ENCODE results near the gene LDLR. TPM values are rescaled to one million over a fixed set of nuclear protein-coding genes. Genes with fewer than 3 reads are reported as not detected.

The LDLR gene
- total and polyA plus RNA-seq, 2 donors from 2014 or later, result 17.6 to 42.4 TPM

DNA sequence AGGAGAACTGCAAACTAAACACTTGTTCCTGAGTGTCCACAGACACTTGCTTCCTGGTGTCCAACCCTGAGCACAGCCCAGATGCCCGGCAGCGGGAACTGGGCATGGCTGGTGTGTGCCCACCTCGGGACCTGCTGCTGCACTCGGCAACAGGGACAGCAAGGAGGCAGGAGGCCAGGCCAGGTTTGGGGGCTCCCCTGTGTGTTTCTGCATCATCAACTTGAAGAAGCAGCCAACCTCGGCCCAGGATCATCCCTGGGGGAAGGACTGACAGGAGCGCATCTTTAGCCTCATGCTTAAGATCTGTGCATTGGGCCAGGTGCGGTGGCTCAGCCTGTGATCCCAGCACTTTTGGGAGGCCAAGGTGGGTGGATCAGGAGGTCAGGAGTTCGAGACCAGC, 35.1 kb upstream of the LDLR start:
- TF ChIP-seq, protein P1, sequence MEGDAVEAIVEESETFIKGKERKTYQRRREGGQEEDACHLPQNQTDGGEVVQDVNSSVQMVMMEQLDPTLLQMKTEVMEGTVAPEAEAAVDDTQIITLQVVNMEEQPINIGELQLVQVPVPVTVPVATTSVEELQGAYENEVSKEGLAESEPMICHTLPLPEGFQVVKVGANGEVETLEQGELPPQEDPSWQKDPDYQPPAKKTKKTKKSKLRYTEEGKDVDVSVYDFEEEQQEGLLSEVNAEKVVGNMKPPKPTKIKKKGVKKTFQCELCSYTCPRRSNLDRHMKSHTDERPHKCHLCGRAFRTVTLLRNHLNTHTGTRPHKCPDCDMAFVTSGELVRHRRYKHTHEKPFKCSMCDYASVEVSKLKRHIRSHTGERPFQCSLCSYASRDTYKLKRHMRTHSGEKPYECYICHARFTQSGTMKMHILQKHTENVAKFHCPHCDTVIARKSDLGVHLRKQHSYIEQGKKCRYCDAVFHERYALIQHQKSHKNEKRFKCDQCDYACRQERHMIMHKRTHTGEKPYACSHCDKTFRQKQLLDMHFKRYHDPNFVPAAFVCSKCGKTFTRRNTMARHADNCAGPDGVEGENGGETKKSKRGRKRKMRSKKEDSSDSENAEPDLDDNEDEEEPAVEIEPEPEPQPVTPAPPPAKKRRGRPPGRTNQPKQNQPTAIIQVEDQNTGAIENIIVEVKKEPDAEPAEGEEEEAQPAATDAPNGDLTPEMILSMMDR (IDR thresholded peaks at IDR 0.05; ENCODE audit: borderline replicate concordance, extremely low read depth, insufficient read depth), result no peak
- H3K4me3 ChIP-seq (ENCODE audit: low read length in 3 of 3), result no peak overlapping the region
- intact Hi-C loops (cut with DNase I), result no loop called here
- H3K27me3 ChIP-seq (ENCODE audit: control insufficient read depth, insufficient read depth, low read length), result no peaks in the 10 kb centered on the region
- FAIRE-seq (no peak), DNase-seq (no peak)
- H3K4me1 ChIP-seq (ENCODE audit: control insufficient read depth in 2 of 3, insufficient read depth in 2 of 3, low read depth in 1 of 3, low read length in 3 of 3), result no peaks in the 10 kb centered on the region
- no peak overlapping the region for H3K9ac ChIP-seq (ENCODE audit: low read length in 3 of 3)
- peaks cover 2 to 22% (median 10%) of the 10 kb centered on the region in 3 donors for H3K36me3 ChIP-seq (ENCODE audit: control insufficient read depth in 2 of 3, insufficient read depth in 3 of 3, low read length in 3 of 3)
- no peak overlapping the region for H3K27ac ChIP-seq (ENCODE audit: low read depth in 2 of 2, low read length in 2 of 2)
- H3K9me3 ChIP-seq (ENCODE audit: control insufficient read depth in 2 of 3, insufficient read depth in 1 of 3, low read length in 3 of 3), result no peaks in the 10 kb centered on the region

DNA sequence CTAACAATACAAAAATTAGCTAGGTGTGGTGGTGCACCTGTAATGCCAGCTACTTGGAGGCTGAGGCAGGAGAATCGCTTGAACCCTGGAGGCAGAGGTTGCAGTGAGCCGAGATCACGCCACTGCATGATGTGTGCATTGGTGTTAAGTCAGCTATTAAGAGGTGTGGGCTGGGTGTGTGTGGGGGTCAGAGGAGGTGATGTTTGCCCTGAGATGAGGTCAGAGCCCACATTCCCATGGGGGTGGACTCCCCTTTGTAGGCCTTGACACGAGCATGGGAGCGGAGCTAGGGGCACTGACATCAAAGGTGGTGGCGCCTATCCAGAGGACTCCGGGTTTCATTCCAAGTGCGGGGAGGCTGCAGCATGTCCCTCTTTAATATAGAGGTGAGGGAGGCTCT, 34.6 kb upstream of the LDLR start:
- Histone ChIP-seq H3K4me1 (ENCODE audit: control insufficient read depth in 2 of 3, insufficient read depth in 2 of 3, low read depth in 1 of 3, low read length in 3 of 3) (no peaks in the 10 kb centered on the region), H3K9ac (ENCODE audit: low read length in 3 of 3) (no peak overlapping the region), H3K36me3 (ENCODE audit: control insufficient read depth in 2 of 3, insufficient read depth in 3 of 3, low read length in 3 of 3) (peaks cover 2 to 24% (median 10%) of the 10 kb centered on the region in 3 donors), H3K4me3 (ENCODE audit: low read length in 3 of 3) (no peak overlapping the region), H3K27me3 (ENCODE audit: control insufficient read depth, insufficient read depth, low read length) (no peaks in the 10 kb centered on the region), H3K27ac (ENCODE audit: low read depth in 2 of 2, low read length in 2 of 2) (no peak overlapping the region), H3K9me3 (ENCODE audit: control insufficient read depth in 2 of 3, insufficient read depth in 1 of 3, low read length in 3 of 3) (no peaks in the 10 kb centered on the region)
- TF ChIP-seq, protein P1 (IDR thresholded peaks at IDR 0.05; ENCODE audit: borderline replicate concordance, extremely low read depth, insufficient read depth), result no peak
- intact Hi-C loops (cut with DNase I), result no loop called here
- no peak for FAIRE-seq
- DNase-seq, result no peak

DNA sequence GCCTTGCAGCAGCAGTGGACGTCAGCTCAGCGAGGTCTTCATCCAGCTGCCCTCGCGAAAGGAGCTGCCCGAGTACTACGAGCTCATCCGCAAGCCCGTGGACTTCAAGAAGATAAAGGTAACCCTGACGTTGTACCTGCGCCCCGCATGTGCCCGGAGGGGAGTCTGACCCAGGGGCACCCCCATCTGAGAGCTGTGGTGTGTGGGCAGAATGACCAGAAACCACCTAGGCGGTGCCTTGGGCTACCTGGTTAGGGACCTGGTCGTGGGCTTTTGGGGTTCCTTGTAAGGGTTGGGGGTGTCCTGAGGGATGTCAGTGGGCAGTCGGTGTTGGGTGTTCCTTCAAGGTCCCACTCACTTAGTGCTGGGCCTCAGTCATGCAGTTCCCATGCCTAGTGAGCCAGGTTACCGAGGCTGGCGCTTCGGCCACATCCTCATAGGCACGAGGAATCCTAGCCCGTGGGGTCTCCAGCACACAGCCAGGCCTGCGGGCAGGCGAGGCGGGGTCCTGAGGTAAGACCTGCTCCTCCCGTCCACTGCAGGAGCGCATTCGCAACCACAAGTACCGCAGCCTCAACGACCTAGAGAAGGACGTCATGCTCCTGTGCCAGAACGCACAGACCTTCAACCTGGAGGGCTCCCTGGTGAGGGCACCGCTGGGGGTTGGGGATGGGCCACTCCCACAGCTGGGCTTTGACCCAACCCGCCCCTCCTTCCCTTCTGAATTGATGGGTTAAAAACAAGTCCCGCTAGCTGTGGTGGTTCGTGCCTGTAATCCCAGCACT, 30.8 kb upstream of the LDLR start:
- no peaks in the 10 kb centered on the region for H3K4me1 ChIP-seq (ENCODE audit: control insufficient read depth in 2 of 3, insufficient read depth in 2 of 3, low read depth in 1 of 3, low read length in 3 of 3)
- TF ChIP-seq, protein P1 (IDR thresholded peaks at IDR 0.05; ENCODE audit: borderline replicate concordance, extremely low read depth, insufficient read depth), result no peak
- intact Hi-C loops (cut with DNase I), result no loop called here
- no peaks in the 10 kb centered on the region for H3K9me3 ChIP-seq (ENCODE audit: control insufficient read depth in 2 of 3, insufficient read depth in 1 of 3, low read length in 3 of 3)
- no peak overlapping the region for H3K27ac ChIP-seq (ENCODE audit: low read depth in 2 of 2, low read length in 2 of 2)
- no peak overlapping the region for H3K4me3 ChIP-seq (ENCODE audit: low read length in 3 of 3)
- no peak overlapping the region for H3K9ac ChIP-seq (ENCODE audit: low read length in 3 of 3)
- H3K27me3 ChIP-seq (ENCODE audit: control insufficient read depth, insufficient read depth, low read length), result no peaks in the 10 kb centered on the region
- FAIRE-seq, result no peak
- DNase-seq, result no peak
- H3K36me3 ChIP-seq (ENCODE audit: control insufficient read depth in 2 of 3, insufficient read depth in 3 of 3, low read length in 3 of 3), result peaks cover 2 to 22% (median 9%) of the 10 kb centered on the region in 3 donors
